ENCODE results near the gene GALC.

Gene GALC

DNA sequence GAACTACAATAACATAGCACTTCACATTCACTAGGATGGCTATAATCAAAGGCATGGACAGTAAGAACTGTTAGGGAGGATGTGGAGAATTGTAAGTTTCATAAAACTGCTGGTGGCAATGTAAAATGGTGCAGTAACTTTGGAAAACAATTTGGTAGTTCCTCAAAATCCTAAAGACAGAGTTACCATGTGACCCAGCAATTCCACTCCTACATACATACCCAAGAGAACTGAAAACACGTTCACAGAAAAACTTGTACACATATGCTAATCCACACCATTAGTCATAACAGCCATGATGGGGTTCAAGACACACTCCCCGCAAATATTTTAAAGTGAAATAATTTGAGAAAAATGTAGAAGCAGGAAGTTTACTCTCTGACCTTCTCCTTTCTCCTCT lies 31.7 kb downstream of the GALC start:
- DNase-seq: no peak
- H3K9me3 Mint-ChIP-seq: peaks cover 5% of the 10 kb centered on the region
- H3K4me1 Mint-ChIP-seq: no peaks in the 10 kb centered on the region
- no peaks in the 10 kb centered on the region for H3K27me3 Mint-ChIP-seq (ENCODE audit: low read depth, poor library complexity)
- no peak overlapping the region for H3K4me3 Mint-ChIP-seq
- TF ChIP-seq CTCF (IDR thresholded peaks at IDR 0.05): no peak
- H3K36me3 Mint-ChIP-seq (ENCODE audit: low read depth): peaks cover 44% of the 10 kb centered on the region
- H3K27ac Mint-ChIP-seq: no peak overlapping the region

- DNase-seq: no peak
- Mint-ChIP-seq H3K36me3 (ENCODE audit: low read depth) (peaks cover 44% of the 10 kb centered on the region), H3K4me3 (no peak overlapping the region)
Observed at GRCh38 chr14:87960013-87960787, 32.8 kb downstream of the GALC start.

GRCh38 chr14:87955501-87955900 lies 37.5 kb downstream of the GALC start:
- Mint-ChIP-seq H3K27me3 (ENCODE audit: low read depth, poor library complexity) (no peaks in the 10 kb centered on the region), H3K9me3 (peaks cover 5% of the 10 kb centered on the region), H3K27ac (no peak overlapping the region), H3K4me3 (no peak overlapping the region), H3K36me3 (ENCODE audit: low read depth) (peaks cover 20% of the 10 kb centered on the region), H3K4me1 (no peaks in the 10 kb centered on the region)
- no peak for DNase-seq
- TF ChIP-seq CTCF (IDR thresholded peaks at IDR 0.05): no peak

More at GRCh38 chr14:87960013-87960787, 32.8 kb downstream of the GALC start:
- no peak for TF ChIP-seq CTCF (IDR thresholded peaks at IDR 0.05)
- H3K9me3 Mint-ChIP-seq: peaks cover 5% of the 10 kb centered on the region
- H3K27ac Mint-ChIP-seq: no peak overlapping the region
- no peaks in the 10 kb centered on the region for H3K27me3 Mint-ChIP-seq (ENCODE audit: low read depth, poor library complexity)
- H3K4me1 Mint-ChIP-seq: no peaks in the 10 kb centered on the region

DNA sequence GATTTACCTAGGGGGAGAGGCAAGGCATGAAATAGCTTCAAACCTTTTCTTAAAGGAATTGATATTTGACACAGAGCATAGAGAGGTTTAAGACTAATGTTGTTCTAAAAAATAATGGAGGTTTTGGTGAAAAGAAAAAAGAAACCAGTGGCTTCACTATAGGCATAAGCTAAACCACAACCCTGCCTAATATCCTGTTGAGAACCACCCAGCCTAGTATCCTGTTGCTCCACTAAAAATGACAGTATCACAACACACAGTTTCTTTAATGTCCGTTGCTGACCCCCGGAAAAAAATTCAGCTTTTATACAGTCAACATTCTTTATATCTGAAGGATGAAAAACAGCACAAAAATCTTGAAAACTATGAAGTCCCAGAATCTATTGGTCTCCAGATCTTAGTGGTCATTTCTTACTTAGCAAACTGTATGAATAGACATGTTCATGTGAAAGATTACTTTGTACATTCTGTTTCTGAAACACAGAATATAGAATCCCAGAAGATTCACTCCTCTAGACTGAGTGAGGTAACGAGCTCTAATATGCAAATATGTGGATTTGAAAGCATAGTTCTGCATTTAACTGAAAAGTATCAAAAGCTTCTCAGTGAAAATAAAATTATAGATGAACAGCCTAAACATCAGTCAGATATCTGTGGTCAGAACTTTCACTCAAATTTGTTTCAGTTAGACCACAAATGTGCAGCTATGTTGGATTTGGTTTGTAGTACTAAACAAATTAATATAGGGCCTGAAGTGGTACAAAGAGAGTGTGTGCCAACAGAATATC lies 40.5 kb downstream of the GALC start:
- H3K4me3 Mint-ChIP-seq: no peak overlapping the region
- no peak for DNase-seq
- TF ChIP-seq CTCF (IDR thresholded peaks at IDR 0.05): no peak
- no peaks in the 10 kb centered on the region for H3K9me3 Mint-ChIP-seq
- no peaks in the 10 kb centered on the region for H3K36me3 Mint-ChIP-seq (ENCODE audit: low read depth)
- no peak overlapping the region for H3K27ac Mint-ChIP-seq
- no peaks in the 10 kb centered on the region for H3K4me1 Mint-ChIP-seq
- H3K27me3 Mint-ChIP-seq (ENCODE audit: low read depth, poor library complexity): no peaks in the 10 kb centered on the region

GRCh38 chr14:87944987-87945604 lies 47.9 kb downstream of the GALC start:
- Mint-ChIP-seq H3K27me3 (ENCODE audit: low read depth, poor library complexity) (peaks cover 4% of the 10 kb centered on the region), H3K4me3 (no peak overlapping the region), H3K27ac (no peak overlapping the region), H3K4me1 (no peaks in the 10 kb centered on the region), H3K36me3 (ENCODE audit: low read depth) (no peaks in the 10 kb centered on the region), H3K9me3 (no peaks in the 10 kb centered on the region)
- TF ChIP-seq CTCF (IDR thresholded peaks at IDR 0.05): peak; percentile 62
- DNase-seq: no peak

Data from nephron progenitor cell (in vitro differentiated cells).